ENCODE data around the gene PMM2.
"Not testable (repeated sequence)": the region's sequence is repeated elsewhere in the genome, so short reads cannot be mapped to it uniquely, and the experiment has no call there.

The PMM2 gene

GRCh38 chr16:8785408-8785807, 12.2 kb upstream of the PMM2 start:
- DNase-seq = no peak

DNA sequence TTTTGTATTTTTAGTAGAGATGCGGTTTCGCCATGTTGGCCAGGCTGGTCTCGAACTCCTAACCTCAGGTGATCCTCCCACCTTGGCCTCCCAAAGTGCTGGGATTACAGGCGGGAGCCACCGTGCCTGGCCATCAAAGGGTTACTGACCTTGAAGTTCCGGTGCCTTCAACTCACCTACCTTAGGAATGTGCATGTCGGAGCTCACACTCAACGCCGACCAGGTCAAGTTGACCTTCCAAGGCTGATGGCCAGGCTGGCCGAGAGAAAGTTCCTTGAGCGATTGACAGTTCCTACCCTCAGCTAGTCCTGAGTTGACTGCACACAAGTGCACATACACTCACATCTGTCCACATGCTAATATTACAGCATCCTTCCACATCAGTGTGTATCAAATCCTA, 11.3 kb upstream of the PMM2 start:
- not testable (repeated sequence) for DNase-seq

DNA sequence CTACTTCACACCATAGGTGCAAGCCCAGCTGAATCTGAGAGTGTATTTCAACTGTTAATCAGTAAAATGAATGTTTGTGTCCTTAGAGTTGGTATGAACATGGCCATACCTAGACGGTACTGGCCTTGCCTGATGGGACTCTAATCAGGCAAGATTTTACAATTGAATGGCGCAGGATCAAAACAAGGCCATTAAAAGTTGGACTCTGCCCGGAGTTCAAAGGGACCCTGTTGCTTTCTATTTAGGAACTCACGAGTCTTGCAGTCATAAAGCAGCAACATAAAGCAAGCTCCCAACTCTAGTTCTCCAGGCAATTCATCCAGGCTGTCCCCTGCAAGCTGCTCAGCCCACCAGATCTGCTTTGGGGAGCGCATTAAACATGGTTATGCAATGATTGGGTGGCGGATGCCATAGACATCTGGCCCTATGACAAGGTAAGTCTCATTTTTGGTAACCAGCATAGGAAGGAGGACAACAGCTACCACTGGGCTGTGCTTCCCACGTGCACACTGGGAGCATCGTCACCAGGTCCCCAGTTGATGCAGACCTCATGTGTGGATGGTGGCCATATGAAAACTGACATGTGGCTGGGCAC, 9.0 kb upstream of the PMM2 start:
- no peak for DNase-seq

DNA sequence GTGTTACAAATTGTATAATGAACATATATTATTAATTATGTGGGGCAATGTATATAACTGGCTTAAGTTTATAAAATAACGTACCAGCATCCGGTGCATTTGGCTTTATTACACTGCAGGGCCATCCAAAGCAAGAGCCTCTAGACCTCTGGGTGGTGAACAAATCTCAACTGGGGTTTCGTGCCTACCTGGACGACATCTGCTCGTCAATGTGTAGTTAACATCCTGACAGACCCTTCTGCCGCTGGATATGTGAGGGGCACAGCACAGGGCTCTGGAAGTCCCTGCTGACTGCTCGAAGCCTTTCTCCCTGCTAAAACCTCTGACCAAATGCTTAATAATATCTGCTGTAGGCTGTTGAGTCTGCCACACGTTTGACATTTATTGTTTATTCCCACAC, 2.5 kb upstream of the PMM2 start:
- no peak for DNase-seq

GRCh38 chr16:8795818-8796217, 1.8 kb upstream of the PMM2 start:
- DNase-seq = no peak

DNA sequence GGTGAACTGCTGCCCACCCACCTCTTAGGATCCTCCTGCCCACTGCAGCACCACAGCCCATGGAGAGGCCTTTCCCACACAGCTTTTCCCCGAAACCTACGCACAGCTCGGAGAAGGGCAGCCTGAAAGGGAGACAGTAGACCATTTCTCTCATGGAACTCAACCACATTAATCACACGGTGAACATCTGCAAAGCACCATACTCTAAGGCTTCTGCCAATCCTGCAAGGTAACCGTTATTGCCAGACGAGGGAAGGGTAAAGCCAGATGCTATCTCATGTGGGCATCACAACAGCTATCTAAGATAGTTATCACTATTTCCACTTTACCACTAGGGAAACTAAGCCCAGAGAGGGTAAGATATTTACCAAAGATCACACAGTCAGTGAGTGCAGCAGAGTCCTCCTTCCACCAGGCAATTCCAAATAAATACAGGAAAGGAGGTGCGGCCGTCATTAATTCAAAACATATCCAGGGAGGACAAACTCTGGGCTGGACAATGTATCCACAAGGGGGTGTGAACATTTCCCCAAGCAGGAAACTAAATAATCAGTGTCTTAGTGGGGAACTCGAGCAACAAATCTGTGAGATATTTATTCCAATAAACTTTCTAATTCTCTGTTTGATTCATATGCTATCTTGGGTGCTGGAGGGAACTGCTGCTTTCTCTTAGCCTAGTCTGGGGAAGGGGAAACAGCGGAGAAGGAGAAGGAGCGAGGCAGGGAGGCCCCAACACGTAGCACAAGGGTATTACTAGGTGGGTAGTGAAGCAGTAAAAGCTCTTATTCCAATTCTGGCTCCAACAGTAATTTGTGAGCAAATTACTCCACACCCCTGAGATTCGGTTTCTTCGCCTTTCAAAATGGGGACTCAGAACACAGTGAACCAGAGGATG, 923 bp upstream of the PMM2 start:
- DNase-seq = no peak

DNA sequence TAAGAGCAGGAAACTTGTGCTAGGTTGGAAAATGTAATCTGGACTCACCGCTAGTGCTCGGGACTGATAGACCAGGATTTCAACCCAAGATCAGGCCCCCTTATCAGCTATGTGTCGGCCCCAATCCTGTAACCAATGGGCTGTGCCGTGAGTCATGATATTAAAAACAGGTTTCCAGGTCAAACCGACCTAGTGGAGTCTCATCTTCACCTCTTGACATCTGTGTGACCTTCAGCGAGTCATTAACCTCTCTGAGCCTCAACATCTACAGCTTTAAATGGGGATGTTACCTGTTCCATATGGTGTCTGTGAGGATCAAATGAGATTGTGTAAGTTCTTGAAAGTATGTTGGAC, 512 bp downstream of the PMM2 start:
- DNase-seq = no peak

GRCh38 chr16:8798535-8799157, 1.0 kb downstream of the PMM2 start:
- DNase-seq = no peak

GRCh38 chr16:8801701-8802100, 4.1 kb downstream of the PMM2 start:
- DNase-seq = no peak

DNA sequence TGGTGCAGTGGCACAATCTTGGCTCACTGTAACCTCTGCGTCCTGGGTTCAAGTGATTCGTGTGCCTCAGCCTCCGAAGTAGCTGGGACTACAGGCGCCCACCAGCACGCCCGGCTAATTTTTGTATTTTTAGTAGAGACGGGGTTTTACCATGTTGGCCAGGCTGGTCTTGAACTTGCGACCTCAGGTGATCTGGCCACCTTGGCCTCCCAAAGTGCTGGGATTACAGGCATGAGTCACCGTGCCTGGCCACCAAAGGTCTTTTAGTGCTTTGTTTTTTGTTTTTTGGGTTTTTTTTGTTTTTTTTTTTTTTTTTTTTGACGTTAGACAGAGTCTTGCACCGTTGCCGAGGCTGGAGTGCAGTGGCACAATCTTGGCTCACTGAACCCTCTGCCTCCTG, 6.1 kb downstream of the PMM2 start:
- not testable (repeated sequence) for DNase-seq

DNA sequence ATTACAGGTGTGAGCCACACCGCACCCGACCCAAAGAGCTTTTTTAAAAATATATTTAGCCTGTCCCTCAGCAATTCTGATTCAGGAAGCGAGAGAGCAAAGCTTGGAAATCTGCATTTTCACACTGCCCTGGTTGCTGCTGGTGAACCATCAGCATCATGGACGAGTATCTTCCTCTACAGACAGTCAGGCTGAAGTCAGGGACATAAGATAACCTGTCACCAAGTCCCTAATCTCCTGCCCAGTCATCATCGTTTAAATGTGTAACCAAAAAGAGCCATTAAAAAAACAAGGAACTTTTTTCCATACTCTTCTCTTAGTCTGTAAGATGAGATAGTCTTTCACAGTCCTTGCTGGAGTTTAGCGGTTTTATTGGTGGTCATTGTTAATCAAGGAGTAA, 6.7 kb downstream of the PMM2 start:
- no peak for DNase-seq

DNA sequence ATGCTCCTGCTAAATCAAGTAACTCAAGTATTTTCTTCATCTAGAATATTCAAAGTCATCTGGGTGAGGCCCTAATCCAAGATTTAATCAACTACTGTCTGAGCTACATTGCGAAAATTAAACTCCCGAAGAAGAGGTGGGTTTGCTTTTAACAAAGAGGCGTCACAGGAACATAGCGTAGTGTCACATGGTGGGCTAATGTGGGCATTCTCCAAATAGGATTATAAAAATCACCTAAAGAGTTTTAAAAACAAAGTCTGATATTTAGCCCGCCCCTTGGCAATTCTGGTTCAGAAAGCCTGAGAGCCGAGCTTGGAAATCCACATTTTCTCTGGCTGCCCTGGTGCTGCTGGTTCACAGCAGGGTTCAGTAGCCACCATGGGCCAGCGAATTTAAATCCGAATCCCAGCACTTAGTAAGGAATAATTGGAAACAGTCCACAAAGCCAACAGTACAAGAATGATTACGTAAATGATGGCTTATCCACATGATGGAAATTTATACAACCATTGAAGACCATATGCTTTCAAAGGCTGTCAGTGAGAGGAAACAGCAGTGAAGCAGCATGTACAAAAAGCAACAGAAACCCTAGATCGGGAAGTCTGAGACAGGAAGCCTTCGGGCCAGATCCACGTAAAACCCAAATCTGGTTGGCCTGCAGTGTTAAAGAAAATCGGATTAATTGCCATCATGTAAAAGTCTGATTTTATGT, 8.8 kb downstream of the PMM2 start:
- no peak for DNase-seq

- DNase-seq = no peak
These were observed 9.6 kb downstream of the PMM2 start for GRCh38 chr16:8807189-8807588.

DNA sequence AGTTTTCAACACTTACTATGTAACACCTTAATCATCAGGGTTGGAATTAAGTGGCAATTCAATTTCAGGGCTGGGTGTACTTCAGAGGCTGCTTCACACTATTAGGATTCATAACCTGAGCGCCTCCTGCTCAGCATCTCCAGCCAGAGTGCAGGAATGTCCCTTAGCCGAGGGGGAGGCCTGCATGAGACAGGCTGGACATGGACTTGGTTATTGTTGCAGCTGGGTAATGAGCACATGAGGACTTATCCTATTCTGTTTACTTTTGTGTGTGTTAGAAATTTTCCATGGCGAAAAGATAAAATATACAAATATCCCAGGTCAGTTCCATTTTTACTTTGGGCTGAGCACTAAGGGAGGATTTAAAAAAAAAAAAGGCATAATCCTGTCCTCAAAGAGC, 10.4 kb downstream of the PMM2 start:
- DNase-seq = no peak

- no peak for DNase-seq
These were observed 11.1 kb downstream of the PMM2 start for GRCh38 chr16:8808613-8809353.

DNA sequence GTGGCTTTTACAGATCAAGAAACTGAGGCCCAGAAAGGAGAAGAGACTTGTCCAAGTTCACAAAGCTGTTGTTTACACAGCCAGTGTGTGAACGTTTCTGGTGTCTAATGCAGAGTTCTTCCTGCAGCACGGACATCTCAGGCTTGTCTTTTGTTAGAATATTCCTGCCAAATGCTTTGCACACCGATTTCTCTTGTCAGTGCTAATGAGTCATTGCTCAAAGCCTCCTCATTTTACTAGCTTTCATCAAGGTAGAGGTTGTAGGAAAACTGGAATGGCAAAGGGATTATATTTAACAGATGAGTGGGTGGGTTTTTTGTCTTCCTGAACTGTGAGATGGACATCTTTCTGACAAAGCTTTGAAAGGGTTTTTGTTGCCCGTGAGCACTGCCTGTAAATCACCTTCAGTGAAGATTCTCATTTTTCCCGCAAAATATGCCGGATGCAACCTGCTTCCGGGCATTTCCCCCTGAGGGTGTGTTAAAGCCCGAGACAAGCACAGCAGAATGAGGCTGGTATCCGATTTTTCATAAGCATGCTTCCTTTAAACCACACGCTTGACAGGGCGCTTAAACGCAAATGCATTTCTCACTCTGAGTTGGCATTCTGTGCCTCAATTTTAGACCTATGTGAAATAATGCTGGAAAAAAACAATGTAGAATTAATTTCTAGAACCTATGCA, 14.7 kb downstream of the PMM2 start:
- no peak for DNase-seq

GRCh38 chr16:8814095-8814806, 16.6 kb downstream of the PMM2 start:
- DNase-seq = no peak

DNA sequence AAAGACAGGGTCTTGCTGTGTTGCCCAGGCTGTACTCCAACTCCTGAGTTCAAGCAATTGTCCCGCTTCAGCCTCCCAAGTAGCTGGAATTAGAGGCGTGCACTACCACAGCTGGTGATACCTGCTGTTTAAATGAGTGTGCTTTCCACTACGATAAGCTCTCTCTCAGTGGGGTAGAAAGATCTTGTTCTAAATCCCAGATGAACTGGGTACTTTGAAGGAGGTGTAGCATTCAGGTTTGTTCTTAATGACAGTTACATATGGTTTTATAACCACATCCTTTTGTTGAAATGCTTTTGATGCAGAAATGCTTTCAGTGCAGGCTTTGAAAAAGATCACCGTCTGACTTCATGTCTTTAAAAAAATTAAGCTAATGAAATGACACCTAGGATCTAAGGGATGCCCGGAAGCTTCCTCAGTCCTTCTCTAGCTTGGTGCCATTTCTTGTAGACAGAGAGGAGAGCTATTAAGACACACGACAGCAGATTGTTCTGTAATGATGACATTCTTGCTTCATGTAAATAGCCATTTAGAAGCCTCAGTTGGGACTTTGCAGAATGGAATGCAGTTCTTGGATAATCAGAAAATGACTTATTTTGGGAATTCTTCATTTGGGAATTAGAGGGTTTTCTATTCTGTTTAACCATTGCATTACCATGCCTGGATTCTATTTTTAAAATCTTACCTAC, 19.5 kb downstream of the PMM2 start:
- DNase-seq = no peak

DNA sequence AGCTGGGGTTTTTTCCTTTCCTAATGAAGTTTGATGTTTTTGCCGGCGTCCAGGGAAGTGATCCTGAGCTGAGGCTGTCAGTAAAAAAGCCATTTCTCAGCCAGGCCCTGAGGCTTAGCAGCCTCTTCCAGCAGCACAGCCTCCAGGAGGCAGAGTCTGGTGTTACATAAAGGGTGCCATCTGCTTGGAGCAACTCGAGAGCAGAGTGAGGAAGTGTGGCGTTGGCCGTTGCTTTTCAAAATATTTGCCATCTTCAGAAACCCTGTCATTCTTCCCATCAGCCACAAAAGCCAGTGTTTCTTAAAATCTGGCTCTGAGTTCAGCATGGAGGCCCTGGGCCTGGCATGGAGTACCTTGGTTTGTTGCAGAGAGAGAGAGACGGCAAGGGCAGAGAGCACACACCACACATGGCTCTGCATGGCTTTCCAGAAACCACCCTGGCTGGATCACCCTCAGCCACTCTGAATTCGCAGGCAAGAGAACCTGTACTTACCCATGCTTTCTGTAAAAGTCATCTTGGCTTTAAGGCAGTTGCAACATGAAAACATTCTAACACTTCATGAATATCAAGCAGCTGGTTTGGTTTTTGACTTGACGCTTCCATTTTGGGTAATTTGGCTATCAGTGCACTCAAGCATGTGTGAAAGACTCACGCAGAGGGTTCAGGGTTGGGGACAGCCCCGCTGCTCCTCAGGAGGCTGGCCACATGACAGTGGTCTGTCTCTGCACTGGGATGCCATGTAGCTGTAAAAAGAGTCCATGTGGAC, 21.0 kb downstream of the PMM2 start:
- no peak for DNase-seq

DNA sequence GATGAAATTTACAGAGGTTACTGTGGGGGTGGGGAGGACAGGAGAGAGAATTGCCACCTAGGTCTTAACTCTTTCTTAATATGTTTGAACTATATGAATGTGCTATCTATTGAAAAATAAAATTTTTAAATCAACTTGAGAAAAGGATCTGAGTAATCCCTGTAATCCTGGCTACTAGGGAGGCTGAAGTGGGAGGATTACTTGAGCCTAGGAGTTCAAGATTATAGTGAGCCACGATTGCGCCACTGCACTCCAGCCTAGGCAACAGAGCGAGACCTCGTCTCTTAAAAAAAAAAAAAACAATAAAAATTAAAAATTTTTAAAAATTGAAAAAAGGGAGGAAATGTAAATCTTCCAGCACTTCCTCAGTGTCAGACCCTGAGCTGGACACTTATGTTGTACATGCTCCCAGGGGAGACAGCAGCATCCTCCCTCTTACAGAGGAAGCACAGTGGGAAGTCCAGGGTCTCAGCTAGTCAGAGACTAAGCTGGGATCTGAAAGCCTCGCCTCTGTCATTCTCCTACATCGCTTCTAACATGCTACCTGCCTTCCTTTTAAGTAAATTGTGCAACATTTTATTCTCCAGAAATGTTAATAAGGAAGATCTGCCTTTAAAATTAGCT, 21.9 kb downstream of the PMM2 start:
- no peak for DNase-seq

All from NCI-H1092 (cell line).